HG02571 (cell line): ENCODE results near the gene DNAJC8.

Experiments
- ATAC-seq: cut with Tn5 transposase; IDR thresholded peaks from one replicate; pipeline ENCODE4 v1.9.1; 2021; ENCODE audit warnings: mild to moderate bottlenecking, moderate library complexity; ENCODE audit not compliant: unreplicated experiment

The DNAJC8 gene

DNA sequence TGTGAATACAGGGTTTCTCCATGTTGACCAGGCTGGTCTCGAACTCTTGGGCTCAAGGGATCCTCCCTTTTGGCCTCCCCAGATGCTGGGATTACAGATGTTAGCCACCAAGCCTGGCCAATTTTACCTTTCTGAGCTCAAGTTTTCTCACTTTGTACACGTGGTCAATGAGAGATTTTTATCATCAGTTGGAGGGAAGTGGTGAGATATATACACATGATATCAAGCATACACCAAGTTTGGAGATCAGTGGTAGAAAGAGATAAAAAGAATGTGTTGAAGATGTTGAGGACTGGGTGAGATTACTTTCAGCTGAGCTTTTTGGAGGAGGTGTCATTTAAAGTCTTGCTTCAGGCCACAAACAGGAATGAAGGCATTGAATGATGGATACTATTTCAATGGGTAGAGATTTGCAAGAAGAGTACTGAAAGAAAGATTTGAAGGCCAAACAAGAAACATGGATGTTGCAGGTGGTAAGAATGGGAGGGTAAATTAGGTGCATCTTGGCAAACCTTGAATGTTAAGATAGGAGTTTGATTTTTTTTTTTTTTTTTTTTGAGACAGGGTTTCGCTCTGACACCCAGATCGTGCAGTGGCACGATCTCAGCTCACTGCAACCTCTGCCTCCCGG lies 23.5 kb upstream of the DNAJC8 start:
- ATAC-seq, result no peak

DNA sequence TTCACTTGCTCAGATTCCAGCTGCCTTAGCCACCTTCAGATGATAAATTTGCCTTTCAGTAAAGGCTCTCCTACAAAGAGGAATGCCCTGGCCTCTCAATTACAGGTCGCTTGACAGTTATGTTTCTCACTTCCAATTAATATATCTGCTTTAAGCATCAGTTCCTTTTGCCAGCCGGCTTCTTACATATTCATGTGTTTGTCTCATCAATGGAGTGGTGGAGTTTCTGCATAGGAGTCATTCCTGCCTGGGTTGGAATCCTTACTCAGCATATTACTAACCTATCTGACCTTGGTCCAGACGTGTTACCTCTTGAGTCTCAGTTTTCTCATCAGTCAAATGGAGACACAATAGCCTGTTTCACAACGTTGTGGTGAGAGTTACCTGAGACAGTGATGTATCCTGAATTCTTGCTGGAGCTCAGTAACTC lies 17.1 kb upstream of the DNAJC8 start:
- ATAC-seq, result no peak

DNA sequence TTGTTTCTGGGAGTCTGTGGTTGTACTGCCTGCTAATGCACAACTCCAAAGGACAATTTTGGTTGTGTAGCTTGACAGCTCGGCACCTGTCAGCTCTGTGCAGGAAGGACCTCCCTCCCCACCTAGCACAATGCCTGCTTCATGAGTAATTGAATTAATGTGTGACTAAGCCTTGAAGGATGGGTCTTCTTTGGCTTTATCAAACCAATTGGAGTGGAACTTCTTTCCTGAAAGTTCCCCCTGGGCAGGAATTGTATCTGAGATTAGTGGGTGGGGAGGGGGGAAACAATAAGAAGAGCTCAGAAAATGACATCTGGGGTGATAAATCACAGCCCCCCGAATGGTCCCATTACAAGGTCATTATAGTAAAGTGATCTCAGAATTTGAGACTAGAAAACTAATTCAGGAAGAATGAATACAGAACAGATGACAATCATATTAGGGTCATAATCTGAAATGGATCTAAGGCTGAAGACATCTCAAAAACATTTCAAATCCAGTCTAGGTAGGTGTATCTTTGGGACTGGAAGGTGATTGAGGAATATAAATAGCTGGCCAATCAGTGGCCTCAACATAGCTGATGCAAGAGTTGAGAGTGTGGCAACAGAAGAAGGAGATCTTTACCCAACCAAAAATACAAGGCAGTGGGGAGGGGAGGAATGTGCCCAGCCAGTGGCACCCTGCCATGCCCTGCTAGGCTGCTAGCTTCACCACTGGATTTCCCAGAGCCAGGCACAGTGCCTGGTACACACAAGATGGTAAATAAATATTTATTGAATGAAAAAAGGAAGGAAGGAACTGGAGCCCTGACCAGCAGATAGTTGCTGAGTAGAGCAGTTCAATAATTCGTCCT lies 16.4 kb upstream of the DNAJC8 start:
- ATAC-seq, result no peak

DNA sequence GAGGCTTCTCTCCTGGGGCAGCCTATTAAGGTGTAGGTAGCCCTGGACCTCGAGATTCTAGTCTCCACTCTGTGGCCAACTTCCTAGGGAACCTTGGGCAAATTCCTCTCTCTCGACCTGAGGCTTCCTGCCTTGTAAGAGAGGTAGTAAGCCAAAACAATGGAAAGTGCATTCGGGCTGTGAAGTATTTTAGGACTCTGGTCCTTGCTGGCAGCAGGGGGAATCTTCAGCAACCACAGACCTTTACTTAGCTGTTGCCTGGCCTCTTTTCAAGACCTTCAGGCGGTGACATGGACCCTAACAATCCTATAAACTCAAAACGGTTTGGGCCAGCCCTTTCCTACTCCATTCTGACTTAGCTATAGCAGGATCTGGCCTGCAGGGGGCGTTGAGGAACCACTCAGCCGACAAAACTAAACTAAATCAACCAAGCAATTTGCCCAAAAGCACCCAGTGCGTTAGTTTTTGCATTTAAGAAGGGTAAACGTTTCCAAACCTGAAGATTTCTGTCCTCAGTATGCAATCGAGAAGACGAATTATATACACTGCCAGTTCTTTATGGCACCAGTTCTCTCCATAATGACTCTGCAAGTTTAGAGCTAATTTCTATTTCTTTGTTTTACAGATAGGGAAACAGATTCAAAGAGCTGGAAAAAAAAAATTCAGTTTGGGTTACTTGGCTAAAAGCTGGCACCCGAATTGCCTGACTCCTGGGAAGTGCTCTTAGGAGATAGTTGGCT lies 15.6 kb upstream of the DNAJC8 start:
- no peak for ATAC-seq

DNA sequence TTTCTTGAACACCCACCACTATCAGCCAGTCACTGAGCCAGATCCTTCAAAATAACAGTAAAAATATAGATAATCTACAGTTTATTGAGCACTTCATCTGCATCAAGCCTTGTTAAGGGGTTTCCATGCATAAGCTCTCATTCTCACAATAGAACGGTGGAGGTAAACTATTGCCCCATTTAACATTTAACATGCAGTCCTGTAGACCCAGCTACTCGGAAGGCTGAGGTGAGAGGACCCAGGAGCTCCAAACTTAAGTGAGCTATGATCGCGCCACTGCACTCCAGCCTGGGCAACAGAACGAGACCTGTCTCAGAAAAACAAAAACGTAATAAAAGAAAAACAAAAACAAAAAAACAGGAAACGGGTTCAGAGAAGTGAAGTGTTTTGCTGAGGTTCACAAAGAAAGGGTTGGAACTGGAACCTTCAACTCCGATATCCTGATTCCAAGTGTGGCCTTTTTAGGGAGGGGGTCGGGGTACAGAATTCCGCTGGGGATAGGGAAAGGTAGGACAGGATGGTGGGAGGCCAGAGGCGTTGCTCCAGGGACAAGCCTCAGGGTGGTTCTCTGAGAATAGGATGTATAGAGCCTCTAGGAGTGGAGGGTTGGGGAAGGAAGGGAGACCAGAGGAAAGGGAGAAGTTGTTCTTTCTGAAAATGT lies 14.9 kb upstream of the DNAJC8 start:
- no peak for ATAC-seq

DNA sequence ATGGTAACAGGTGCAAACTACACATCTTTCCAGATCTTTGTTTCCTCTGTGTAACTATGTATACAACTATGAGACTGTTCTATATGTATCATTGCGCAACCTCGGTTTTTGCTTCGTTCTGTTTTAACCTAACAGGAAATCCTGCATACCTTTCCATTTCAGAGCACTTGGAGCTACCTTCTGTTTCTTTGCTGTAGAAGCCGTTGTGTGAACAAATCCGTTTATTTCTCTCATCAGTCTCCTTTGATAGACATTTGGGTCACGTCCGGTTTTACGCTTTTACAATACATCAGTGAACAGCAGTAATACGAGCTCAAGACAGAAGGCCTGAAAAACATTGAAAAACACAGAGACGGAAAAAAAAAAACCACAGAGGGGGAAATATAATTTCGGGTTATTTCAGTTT lies 13.6 kb upstream of the DNAJC8 start:
- ATAC-seq, result no peak

DNA sequence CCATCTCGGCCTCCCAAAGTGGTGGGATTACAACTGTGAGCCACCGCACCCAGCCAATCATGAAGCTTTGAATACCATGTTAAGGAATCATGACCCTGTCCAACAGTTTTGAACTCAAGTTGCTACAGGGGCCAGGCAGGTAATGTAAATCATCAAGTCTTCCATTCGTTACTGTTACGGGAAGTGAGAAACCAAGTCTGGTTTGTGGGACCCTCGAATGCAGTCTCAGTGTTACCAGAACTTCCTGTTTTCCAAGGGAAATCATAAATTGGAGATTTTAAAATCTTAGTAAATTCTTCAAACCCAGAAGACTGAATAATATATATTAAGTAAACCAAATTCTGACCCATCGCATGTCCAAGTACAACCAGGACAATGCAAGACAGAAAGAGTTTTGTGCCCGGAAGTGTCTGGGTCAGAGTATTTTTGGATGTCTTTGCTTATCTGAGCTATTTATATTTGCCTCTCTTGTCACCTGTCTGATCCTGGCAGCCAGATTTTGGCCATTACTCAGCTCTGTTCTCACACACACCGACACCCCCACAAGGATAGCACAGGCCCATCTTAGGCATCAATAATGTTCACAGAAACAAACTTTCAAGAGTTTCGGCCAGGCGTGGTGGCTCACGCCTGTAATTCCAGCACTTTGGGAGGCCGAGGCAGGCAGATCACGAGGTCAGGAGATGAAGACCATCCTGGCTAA lies 11.9 kb upstream of the DNAJC8 start:
- ATAC-seq, result no peak

DNA sequence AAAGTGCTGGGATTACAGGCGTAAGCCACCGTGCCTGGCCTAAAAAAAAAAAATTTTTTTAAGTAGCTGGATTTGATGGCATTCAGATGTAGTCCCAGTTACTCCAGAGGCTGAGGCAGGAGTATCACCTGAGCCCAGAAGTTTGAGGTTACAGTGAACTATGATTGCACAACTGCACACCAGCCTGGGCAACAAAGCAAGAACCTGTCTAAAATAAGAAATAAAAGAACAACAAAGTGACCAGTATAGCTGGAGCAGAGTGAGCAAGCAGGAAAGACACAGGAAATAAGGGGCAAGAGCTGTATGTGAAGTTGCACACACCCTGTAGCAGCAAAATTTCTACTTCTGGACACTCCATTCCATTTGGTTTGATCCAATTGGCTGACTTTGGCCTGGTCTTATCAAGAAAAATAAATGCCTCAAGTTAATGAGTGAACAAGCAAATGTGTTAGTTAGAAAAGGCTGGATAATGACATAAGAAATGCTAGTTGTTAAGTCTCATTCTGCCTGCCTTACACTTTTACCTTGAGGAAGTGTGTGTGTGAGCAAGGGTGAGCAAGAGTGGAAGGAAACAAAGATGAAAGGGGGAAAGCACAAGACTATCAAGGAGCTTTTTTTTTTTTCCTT lies 11.0 kb upstream of the DNAJC8 start:
- ATAC-seq, result no peak

DNA sequence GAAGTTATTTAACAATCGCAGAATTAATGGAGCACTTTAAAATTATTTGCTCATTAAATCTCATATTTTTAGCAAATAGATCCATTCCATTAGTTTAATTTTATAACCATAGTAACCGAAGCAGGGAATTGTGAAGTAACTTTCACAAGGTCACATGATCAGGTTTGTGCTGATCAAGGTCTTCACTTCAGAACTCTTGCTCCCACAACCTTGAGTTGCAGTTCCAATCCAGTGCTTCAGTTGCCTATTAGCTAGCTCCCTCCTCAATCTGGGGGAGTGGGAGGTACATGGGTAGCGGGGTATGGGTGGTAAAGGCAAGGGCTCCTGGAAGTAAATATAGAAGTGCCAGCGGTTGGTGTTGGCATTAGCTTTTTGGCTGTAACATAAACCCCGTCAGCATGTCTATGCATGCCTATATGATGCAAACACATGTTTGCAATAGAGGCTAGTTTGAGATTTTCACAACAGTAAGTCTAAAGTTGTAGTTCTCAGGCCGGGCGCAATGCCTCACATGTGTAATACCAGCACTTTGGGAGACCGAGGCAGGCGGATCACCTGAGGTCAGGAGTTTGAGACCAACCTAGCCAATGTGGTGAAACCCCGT lies 8.9 kb upstream of the DNAJC8 start:
- no peak for ATAC-seq

DNA sequence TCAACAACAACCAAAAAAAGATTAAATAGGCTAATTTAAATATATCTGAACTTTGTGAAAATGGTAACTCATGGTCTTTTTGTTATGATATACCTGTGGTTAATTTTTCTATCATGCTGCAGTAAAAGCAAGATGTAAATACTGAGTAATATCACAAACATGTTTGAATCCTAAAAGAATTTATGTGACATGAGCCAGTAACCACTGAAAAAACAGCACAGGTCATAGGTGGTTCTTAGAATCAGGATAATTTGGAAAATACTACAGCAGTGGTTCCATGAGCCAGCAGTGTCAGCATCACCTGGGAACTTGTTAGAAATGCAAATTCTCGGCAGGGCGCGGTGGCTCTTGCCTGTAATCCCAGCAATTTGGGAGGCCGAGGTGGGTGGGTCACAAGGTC lies 7.2 kb upstream of the DNAJC8 start:
- ATAC-seq, result no peak

DNA sequence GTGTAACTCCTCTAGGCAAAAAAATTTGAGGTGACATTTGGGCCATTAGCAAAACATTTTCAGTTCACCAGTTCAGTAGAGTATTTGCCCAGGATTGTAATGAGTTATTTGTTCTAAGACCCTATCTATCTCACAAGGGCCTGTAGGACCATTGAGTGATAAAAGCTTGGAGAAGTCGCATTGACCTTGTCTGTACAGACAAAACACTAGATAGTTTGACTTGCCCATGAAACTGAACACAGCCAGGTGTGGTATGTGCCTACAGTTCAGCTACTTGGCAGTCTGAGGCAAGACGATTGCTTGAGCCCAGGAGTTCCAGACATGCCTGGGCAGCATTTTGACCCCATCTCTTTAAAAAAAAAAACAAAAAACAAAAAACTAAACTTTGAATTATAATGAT lies 6.2 kb upstream of the DNAJC8 start:
- no peak for ATAC-seq

DNA sequence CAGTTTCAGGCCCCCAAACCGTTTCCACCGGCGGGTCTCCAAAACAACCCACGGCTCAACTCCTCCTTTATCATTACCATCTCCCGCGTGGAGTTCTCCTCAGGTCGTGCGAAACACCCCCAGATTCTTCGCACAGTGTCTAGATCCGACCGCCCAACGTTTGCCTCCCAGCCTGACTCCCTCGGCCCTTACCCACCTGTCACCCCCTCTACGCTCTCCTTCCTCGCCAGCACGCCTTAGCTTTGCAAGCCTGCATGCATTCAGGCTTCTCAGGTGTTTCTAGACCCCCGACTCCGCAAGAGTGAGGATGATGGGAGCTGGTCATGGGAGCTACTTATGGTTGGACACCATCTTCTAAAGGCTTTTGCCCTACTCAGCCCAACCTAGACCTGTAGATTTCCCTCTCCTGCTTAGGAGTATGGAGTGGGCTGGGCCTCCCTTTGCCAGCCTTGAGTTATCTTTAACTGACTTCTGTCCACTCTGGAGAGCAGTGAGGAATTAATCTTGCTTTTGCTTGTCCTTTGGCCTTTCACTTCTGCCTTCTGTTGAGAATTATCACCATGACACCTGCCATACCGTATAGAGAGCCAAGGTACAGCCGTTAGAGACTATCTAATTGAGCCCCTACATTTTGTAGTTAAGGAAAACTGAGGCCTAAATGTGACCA lies 4.0 kb upstream of the DNAJC8 start:
- no peak for ATAC-seq

DNA sequence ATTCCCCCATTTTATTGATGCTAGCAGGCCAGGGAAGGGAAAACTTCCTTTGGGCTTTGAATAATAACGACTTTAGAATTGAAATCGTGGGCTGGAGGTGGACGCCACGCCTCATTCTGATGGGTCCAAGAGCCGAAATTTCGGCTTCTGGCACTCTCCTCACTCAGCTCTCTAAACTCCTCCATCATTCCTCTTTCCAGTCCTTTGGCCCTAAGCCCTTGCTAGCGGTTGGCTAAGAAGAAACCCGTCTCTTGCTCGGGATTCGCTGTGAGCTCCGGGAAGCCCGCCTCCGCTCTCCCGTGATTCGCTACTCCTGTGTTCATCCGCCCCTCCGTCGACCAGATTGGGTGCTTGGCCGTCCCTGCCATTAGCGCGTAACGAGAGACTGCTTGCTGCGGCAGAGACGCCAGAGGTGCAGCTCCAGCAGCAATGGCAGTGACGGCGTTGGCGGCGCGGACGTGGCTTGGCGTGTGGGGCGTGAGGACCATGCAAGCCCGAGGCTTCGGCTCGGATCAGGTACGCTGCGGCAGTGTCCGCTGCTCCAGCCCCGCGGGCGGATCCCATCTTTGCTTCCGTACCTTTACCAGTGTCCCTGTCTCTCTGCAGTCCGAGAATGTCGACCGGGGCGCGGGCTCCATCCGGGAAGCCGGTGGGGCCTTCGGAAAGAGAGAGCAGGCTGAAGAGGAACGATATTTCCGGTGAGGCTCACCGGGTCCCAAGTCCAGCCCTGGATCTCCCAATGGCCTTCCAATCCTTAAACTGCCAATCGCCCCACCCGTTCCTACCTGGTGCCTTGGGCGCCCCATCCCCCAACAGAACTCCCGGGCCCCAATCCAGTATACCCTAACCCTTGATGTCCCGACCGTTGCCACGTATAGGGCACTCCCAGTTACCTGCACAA lies 3.2 kb upstream of the DNAJC8 start, which contains the start of gene ATP5IF1:
TSS of gene ATP5IF1 (plus strand) at position 370 of the 901 bp plus-strand sequence. CDS start at position 430, 60 bp downstream.
- ATAC-seq, result peak; percentile 83

DNA sequence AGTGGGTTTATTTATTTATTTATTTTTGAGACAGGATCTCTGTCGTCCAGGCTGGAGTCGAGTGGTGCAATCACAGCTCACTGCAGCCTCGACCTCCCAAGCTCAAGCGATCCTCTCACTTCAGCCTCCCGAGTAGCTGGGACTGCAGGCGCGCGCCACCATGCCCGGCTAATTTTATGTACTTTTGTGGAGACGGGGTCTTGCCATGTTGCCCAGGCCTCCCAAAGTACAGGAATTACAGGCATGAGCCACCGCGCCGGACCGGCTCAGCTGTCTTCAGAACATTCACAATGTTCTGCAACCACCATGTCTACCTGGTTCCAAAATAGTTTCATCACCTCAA lies 406 bp upstream of the DNAJC8 start:
- ATAC-seq, result no peak

DNA sequence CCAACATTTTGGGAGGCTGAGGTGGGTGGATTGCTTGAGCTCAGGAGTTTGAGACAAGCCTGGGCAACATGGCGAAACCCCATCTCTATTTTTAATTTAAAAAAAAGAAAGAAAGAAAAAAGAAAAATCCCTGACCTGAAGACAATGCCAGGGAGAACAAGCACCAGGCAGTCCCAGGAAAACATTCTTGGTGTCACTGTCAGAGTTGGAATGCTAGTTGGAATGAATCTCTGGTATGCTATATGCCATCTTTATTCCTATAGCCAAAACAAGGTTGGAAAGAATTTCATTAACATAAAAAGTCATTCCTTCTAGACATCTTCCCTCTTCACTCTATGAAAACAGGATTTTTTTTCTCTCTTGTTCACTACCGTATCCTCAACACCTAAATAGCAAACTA lies 2.8 kb downstream of the DNAJC8 start:
- no peak for ATAC-seq

DNA sequence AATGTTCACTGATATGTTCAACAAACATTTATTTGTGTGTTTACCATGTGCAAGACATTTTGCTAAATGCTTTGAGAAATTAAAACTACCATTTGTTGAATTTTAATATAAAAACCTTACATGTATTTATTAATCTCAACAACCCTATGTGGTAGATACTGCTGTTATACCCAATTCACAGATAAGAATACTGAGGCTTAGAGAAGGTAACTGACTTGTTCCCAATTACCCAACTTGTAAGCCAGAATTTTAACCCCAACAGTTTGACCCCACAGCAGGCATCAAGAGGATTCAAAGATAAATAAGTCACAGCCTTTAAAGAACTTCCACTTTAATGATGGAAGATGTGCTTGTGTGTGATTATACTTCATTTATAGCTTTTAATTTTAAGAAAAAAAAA lies 3.7 kb downstream of the DNAJC8 start:
- no peak for ATAC-seq

DNA sequence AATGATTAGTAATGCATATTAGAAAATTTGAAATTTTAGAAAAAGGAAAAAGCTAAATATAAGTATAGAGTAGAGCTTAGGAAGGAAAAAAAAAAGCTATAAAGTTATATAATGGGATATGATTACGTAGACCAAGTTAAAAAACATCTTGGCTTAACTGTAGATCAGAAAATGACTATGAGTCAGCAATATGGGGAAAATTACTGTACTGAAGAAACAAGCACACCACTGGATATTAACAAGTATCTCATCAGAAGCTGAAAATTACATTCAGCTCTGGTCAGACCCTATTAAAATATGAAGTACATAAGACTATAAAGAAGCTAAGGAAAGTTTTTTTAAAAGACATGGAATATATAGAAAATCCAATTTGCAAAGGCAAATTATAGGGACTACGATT lies 19.5 kb downstream of the DNAJC8 start:
- no peak for ATAC-seq

DNA sequence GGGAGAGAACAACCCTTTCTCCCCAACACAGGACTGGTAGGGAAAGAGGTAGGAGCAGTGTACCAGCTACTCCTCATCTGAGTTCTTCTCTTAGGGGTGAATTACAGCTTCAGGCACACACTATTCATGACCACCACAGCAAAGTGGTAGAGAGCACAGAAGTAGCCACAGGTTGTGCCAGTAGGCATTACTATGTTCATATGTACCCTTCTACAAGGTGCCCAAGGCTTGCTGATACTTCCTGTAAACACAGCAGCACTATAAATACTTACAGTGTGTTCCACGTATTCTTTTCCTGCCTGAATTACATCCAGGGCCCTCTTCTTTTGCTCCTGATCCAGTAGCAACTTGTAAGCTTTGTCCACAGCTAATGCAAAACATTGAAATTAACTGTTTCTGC lies 23.1 kb downstream of the DNAJC8 start:
- ATAC-seq, result no peak
